Eye (tissue), 1 donor: ENCODE data around the gene GCFC2.
"Not testable (repeated sequence)": the region's sequence is repeated elsewhere in the genome, so short reads cannot be mapped to it uniquely, and the experiment has no call there.

Source experiments
- DNase-seq: peaks from one replicate; pipeline ENCODE4 v3.0.0-alpha.2; 2015

GCFC2 gene

DNA sequence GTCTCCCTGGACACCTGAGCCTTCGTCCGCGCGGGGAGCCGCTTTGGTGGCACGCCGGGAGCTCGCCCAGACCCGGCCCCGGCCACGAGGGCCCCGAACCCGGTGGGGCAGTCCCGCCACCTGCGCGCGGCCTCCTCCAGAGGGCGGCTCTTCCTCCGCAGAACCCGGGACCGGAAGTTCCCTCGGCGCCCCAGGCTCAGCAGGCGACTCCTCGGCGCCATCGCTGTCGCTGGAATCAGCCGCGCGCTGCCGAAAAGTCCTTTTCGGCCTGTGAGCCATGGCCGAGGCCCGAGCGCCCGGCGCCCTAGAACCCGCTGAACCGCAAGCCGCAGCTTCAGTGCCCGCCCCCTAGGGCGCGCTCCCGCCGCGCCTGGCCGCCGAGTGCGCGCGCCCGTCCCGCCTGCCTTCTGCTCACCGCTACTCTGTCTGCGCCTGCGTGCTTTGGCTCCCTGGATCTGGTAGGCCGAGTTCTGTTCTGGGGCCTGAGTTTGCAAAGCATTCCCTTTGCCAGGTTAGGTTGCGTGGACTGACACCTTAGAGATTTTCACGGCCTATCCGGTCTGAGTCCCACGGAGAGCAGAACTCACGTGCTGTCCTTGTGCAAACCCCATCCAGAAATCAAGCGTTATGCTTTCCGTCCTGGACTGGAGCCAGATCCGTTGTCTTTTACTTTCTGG is at the start of gene GCFC2:
Gene GCFC2 (minus strand): TSS at position 339 of the 677 bp plus-strand sequence. CDS start 60 bp downstream, at position 279.
- DNase-seq, result peak; percentile 93

DNA sequence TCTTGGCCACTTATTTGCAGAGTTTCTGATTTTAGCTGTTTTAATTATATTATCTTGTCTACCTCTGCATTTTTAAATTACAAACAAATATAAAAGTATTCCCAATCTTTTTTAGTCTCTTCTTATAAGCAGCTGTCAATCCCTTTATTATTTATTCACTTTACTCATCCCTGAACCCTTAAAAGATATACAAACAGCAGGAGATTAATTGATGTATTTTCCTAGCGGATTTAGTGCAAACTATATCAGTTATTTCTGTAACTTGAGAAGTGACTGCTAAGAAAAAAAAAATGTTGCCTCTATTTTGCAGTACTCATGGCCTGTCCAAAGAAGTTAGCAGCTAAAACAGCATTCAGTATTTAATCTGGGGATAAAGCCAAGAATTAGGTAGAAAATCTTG is 42.1 kb upstream of the GCFC2 start:
- DNase-seq, result no peak

DNA sequence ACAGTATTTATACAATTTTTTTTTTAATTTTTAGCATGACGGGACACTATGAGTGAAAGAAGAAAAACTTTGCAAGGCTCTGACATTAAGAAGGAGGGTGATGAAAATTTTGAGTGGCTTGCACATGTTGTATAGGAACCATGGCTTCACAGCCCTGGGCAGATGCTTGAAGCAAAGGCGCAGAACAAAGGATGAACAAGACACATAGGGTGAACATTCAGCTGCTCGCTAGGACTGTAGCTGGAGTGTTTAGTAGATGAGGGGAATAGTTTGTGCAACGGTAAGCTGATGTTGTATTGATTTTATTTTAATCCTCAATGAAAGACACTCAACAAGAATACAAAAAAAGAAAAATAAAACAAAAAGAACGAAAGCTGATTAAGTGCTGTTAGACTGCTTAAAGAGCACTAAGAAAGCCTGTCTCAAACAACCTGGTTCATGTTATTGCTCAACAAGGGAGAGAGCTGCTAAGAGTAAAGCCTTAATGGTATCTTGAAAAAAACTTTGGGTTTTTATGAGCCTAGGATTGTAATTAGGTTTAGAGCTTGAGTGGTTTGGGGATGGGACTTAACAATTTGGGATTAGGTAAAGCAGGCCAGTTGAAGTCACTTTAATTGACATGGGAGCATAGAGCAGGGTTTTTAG is 41.2 kb upstream of the GCFC2 start:
- DNase-seq, result no peak

DNA sequence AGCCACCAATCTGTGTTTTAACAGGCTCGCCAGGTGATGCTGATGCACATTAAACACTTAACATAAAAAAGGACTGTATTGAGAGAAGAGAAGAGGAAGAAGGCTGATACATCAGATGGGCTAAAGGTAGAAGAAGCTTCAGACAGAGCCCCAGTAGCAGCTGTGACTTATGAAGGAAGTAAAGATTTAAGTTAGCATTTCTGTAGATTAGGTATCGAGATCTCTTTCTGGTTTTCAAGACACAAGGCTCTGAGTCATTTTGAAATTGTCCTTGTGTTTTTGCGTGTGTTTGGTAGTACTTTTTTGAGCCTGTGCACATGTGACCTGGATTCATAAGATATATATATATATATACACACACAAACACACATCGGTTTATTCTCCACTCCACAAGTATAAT is 40.6 kb upstream of the GCFC2 start:
- DNase-seq, result no peak

DNA sequence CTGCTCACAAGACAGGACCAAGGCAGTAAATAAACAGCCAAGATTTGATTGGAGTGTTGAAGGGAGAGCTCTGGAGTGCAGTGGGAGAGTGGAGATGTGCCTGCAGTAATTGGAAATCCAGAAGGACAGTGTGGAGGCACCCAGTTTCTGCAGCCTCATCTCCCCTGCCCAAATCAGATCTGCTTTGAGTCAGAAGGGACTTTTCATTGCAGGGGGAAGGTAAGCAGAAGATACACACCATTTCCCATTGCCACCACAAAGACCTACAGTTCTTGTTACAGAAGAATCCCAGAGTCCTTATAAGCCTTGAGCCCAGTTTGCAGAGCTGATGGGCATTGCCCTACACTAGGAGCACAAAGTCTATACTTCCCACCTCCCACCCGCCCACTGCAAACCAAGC is 27.2 kb upstream of the GCFC2 start:
- no peak for DNase-seq

DNA sequence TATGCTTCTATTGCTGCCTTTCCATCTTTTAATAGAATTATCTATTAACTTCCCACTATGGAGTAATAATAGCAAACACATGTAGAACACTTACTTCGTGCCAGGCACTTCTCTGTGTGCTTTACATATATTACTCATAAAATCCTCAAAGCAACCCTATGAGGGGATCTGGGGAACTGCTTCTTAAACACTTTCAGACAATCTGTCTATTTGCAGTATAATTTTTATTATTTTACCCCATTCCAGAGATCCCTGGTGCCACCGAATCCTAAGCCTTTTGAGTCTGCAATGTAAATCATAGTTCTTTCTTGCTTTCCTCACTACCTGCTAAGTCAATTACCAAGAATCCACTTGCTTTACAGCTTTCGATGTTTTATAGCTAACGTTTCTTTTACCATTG is 25.6 kb upstream of the GCFC2 start:
- DNase-seq, result peak; percentile 3

DNA sequence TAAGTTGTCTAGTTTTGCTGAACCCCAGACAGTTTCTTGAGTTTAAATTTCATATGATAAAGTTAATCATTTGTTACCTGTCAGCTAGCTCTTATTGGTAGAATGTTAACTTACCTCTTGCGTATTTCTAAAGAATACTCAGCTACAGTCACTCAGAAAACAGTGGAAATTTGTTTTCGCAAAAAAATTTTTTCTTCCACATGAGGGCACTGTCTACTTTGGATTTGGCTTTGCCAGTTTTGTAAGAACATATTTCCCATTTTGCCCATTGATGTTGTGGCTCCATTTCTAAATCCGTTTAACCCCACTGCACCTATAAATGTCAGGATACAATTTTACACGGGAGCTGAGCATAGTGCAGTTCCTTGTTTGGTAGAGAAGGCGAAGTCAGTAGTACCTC is 19.1 kb upstream of the GCFC2 start:
- DNase-seq, result peak; percentile 53

DNA sequence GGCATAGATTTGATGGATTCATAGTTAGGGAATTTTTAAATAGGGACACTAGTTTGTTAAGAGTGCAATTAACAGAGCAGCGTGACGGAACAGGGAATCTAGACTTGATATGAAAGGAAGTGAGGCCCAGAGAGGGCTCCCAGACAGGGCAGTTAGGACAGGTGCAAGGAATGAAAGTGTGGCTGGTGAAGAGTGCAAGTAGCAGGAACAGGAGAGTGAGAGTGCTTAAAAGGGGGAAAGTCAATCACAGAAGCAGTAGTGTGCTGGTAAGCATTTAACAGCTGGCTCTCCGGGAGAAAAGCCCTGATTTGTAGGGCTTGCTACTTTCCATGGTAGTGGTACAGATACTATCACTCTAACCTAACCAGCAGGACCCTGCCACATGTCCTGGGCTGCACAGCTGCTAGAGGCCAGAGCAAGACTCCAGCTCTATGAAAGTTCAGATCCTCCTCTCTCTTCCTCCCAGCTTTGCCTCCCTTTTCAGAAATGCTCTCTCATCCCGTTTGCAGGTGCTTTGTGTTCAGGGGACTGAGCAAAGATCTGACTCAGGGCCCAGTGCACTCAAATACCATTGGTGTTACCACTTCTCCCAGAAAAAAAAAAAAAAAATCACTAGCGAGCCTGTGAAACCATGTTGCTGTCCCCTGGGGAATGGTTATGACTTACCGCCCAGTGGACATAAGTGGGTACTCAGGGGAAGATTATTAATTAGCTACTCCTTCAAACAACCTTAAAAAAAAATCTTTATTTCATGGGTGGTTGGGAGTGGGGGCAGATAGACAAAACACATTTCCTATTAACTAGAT is 18.1 kb upstream of the GCFC2 start:
- no peak for DNase-seq

DNA sequence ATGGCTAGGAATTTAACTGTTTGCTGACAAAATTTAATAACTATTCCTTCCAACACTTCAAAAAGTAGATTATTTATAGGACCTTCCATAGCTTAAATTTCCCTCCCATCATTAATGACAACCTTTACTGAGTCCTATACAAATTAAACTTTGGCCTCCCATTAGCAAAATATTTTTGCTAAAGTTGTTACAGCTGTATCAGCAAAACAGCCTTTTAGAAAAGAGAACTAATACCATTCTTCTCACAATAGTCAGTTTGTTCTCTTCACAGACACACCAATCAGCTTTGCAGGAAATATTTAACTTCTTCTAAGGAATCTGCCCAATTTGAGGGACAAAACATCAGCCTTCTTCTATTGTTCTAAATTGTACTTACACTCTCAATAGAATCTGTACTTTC is 12.0 kb upstream of the GCFC2 start:
- no peak for DNase-seq

DNA sequence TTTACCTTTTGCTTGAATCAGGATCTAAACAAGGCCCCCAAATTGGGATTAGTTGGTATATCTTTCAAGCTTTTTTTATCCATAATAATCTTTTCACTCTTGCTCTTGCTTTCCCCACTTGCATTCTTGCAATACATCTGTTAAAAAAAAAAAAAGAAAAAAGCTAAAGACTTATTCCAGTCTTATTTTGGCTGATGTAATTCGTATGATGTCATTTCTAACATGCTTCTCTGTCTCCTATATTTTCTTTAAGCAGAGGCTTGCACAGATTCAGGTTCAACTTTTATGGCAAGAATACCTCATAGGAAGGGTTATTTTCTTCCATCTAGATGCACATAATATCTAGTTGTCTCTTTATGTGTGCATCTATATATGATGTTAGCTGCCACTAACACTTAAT is 9.8 kb upstream of the GCFC2 start:
- no peak for DNase-seq

DNA sequence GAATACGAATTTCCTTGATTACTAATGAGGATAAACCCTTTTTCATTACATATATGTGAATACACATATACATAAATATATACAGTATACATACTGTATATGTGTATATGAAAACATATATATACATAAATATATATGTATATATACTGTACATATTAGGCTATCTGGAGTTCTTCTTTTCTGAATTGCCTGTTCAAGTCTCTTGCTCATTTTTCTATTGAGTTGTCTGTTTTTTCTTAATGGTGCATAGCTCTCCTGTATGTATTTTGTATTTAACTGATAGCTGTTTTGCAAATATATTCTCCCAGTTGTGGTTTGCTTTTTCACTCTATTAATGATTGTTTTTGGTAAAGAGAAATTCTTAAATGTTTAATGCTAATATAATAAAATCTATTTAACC is 8.9 kb upstream of the GCFC2 start:
- no peak for DNase-seq

DNA sequence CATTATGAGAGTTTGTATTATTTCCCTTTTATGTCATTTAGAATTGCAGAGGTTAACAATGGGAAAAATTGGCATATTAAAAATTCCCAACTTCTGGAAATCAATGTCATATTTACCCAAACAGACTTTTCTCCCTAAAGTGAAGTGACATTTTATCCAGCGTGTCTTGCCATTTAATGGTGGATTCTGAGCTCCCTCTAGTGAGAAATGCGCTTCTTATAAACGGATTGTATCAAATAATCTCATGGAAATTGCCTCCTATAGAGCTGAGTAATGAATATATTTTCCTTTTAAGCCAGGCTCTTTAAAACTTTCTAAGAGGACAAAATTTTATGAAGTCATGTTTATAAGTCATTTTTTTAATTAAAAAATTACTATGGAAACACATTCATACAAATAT is 5.7 kb upstream of the GCFC2 start:
- no peak for DNase-seq

DNA sequence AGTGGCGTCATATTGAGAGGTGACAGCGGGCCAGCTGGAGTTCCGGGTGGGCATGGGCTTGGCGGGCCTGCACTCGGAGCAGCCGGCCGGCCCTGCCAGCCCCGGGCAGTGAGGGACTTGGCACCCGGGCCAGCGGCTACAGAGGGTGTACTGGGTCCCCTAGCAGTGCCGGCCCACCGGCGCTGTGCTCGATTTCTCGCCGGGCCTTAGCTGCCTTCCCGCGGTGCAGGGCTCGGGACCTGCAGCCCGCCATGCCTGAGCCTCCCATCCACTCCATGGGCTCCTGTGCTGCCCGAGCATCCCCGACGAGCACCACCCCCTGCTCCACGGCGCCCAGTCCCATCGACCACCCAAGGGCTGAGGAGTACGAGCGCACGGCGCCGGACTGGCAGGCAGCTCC is 875 bp upstream of the GCFC2 start:
- DNase-seq, result not testable (repeated sequence)

DNA sequence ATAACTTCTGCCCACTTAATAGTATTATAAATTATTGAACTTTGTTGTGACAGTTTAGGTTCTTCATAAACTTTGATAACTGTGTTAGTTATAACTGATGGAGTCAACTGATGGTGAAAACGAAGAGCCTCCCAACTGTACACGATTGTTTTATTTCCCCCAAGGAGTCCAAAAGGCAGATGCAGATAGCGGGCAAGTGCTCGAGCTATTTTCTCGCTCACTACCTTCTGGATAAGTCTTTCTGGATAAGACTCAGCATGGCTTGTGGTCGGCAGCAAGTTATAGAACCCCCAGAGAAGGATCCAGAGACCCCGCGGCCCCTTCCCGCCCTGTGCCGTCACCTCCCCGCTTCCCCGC is 517 bp downstream of the GCFC2 start:
- no peak for DNase-seq

DNA sequence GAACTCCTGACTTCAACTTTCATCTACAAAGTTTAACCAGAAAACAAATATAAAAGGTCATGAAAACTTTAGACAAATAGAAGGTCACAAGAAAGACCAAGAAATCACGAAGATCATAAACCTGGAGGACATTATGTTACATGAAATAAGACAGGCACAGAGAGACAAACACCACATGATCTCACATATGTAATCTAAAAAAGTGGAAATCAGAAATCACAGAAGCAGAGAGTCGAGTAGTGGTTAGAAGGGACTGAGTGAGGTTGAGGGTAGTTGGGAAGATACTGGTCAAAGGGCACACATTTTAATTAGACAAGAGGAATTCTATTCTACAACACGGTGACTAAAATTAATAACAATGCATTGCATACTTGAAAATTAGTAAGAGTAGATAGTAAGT is 1.4 kb downstream of the GCFC2 start:
- peak; percentile 7 for DNase-seq

DNA sequence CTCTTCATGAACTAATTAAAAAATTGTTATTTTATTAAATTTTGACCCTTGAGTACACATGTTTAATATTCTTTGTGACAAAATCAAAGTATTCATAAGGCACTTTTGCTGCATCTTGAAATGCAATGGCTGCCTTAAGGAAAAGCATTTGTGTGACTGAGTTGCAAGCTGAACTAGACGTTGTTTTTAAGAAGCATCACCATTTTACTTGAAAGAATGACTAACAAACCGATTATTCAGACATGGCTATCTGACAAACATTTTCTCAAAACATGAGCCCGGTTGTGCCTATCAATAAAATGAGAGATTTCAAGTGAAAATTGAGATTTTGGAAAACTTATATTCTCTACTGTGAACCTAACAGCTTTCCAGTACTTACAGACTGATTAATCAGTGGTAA is 2.8 kb downstream of the GCFC2 start:
- no peak for DNase-seq

DNA sequence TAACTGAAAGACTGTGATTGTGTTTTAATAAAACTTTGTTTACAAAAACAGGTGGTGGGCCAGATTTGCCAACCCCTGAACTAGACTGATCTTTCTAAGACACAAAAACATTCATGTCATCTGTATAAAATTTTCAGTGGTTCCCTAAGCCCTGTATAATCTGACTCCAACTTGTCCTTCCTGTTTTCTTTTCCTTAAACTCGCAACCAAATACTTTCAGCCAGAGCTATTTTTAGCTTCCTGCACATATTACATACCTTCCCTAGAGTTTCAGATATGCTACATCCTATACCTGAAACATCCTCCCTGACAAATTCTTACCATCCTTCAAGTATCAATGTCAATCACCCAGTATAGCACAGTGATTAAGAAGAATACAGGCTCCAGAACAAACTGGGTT is 4.8 kb downstream of the GCFC2 start:
- DNase-seq, result no peak

DNA sequence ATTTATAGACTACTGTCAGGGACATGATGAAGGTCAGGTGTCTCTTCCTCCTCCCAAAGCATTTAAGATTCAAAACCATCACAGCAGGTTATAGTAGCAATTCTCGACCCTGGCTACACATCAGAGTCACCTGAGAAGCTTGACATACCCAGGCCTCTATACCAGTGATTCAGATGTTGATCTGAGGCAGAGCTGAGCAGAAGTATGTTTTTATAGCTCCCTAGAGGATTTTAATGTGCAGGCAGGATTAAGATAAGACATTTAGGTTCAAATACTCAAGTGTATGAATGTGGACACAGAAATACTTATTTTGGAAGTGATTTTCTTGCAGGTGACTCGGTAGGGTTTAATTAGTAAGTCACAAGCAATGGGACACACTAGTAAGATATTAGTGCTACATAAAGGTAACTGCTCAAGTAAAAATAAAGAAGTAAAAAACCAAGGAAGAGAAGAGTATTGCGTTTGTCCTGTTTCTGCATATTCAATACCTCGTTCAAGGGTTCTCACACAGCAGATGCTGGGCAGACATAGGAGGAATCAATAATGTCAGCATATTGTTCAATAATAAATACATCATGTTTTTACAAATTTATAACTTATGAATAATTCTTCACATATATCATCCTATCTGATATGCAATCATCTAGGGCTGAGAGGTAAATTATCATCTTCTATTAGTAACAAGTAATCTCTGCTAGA is 7.0 kb downstream of the GCFC2 start:
- no peak for DNase-seq

DNA sequence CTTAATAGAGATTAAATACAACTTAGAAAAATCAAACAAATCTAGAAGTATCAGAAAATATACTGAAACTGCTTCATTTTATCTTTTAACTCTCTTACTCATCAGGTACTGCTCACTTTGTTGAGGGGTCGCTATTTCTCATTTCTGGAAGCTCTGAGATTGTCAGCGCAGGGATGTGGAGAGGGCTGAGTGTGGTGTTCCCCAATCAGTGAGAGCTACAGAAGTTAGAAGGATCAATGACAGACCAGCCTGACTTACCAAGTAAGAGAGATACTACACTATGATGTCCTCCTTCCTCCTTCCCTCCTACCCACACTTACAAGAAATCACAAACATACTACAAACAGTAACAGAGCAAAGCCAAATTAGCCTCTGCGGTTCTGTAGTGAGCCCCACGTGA is 8.1 kb downstream of the GCFC2 start:
- DNase-seq, result no peak

DNA sequence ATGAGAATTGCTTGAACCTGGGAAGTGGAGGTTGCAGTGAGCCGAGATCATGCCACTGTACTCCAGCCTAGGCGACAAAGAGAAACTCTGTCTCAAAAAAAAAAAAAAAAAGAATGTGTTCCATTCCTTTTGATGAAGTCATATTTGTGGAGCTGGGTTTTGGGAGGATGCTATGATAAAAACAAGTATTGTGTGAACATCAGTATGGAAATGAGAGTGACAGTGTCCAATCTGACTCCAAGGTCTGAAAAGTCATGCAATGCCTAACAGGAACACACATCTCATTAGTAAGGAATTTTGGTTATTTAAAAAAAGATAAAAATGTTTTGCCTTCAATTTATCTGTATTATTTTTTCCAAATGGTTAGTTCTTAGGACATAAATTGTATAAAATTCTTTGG is 11.8 kb downstream of the GCFC2 start:
- DNase-seq, result no peak

DNA sequence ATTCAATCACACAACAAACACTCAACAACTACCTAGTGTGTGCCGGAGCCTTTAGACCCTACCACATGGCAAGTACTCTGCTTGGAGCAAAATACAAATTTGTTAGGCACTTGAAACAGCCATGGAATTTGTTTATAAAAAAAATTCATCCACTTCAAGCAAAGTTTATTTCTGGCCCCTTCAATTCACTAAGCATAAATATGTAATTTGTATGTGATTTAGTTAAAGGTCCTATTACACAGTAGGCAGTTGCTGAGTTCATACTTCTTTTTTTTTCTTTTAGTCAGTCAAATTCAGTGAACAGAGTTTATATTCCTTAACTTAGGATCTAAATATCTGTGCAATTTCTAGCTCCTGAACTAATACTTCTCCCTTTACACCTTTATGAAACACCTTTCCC is 22.5 kb downstream of the GCFC2 start:
- no peak for DNase-seq

DNA sequence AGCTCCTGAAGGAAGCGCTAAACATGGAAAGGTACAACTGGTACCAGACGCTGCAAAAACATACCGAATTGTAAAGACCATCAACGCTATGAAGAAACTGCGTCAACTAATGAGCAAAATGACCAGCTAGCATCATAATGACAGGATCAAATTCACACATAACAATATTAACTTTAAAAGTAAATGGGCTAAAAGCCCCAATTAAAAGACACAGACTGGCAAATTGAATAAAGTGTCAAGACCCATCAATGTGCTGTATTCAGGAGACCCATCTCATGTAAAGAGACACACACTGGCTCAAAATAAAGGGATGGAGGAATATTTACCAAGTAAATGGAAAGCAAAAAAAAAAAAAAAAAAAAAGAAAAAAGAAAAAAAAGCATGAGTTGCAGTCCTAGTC is 27.3 kb downstream of the GCFC2 start:
- DNase-seq, result not testable (repeated sequence)

DNA sequence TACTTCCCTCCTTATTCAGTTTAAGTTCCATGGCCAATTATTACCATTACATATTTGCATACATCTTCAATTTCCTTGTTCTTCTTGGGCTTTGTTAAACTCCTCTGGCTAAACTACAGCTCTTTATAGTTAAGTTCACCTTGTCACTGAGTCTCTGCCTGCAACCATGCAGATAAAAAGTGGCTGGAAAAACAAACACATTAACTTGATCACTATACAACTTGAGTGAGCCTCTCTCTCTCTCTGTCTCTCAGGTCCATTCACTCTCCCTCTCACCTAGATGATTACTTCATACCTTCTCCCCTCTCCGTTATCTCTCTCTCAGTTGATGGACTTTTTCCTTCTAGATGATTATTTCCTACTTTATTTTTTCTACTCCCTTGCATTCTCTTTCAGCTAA is 30.3 kb downstream of the GCFC2 start:
- no peak for DNase-seq

DNA sequence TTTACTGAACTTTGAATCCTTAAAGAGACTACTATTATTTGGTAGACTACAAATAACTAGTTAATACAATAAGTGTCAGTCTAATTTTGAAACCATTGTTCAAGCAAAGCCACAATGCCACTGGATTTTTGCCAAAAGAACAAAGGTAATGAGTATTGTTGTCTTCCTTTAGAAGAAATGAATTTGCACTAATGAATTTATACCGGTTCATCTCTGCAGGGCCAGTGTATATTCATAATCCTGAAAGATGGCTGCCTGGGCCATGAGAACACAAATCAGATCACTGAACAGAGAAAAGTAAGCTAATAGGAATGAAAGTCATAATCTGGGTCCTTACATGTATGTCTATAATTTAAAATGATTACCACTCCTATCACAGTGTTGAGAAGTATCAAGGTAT is 31.2 kb downstream of the GCFC2 start:
- no peak for DNase-seq
